ENCODE measurements around the gene MORC2.

MORC2 gene

GRCh38 chr22:30891781-30892180, 76.8 kb downstream of the MORC2 start:
- TF ChIP-seq POLR2AphosphoS5 (IDR thresholded peaks at IDR 0.05; ENCODE audit: borderline replicate concordance, low read depth, low read length) (no peak), FOXP2 (optimal IDR thresholded peaks at IDR 0.05; ENCODE audit: control extremely low read depth, extremely low read length, insufficient read depth) (no peak)

DNA sequence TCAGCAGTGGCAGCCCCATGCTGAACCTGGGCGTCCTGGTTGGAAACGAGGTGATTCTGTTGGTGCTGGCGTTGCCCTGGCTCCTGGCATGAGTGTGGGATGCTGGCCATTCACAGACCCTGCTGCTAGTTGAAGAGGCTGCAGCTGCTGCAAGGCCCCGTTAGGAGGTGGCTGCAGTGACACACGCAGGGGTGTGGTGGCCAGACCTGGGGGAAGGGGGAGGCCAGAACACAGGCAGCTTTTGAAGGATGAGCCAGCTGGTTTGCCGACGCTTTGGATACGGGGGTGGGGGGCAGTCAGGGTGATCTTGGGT, 77.2 kb downstream of the MORC2 start:
- H3K4me3 ChIP-seq, result no peak overlapping the region
- H3K9me3 ChIP-seq (ENCODE audit: low read depth, low read length), result no peaks in the 10 kb centered on the region
- no peak overlapping the region for H3K27ac ChIP-seq
- H3K36me3 ChIP-seq (ENCODE audit: insufficient read depth, low read length), result no peaks in the 10 kb centered on the region
- DNase-seq (ENCODE audit: low read depth, low spot score), result no peak
- no peak overlapping the region for H3K9ac ChIP-seq (ENCODE audit: insufficient read length)
- TF ChIP-seq EZH2 (IDR thresholded peaks at IDR 0.05) (no peak), FOXP2 (optimal IDR thresholded peaks at IDR 0.05; ENCODE audit: control extremely low read depth, extremely low read length, insufficient read depth) (no peak), POLR2AphosphoS5 (IDR thresholded peaks at IDR 0.05; ENCODE audit: borderline replicate concordance, low read depth, low read length) (no peak)

More at GRCh38 chr22:30891781-30892180, 76.8 kb downstream of the MORC2 start:
- DNase-seq (ENCODE audit: low read depth, low spot score), result no peak
- Histone ChIP-seq H3K36me3 (ENCODE audit: insufficient read depth, low read length) (no peaks in the 10 kb centered on the region), H3K4me3 (no peak overlapping the region), H3K27ac (no peak overlapping the region), H3K9ac (ENCODE audit: insufficient read length) (no peak overlapping the region), H3K9me3 (ENCODE audit: low read depth, low read length) (no peaks in the 10 kb centered on the region)

DNA sequence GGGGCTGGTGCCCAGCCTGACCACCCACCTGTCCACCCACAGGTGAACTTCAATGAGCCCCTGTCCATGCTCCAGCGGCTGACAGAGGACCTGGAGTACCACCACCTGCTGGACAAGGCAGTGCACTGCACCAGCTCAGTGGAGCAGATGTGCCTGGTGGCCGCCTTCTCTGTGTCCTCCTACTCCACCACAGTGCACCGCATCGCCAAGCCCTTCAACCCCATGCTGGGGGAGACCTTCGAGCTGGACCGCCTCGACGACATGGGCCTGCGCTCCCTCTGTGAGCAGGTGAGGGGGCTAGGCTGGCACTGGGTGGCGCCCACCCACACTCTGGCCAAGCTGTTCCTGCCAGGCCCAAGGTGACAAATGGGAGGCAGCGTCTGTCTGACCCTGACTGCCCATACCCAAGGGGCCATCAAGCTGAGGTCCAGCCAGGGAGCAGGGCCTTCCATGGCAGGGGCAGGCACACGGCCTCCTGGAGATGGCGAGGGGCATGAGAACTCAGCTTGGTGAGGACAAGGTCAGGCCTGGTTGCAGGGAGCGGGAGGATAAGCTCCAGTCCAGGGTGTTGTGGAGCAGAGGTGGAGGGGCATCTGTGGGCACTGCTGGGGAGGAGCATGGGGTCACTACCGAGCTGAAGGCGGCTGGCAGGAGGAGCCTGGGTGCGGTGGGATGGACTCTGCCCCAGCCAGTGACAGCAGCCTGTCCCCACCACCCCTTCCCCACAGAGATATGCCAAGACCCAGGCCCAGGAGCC, 77.7 kb downstream of the MORC2 start:
- TF ChIP-seq EZH2 (IDR thresholded peaks at IDR 0.05) (no peak), FOXP2 (optimal IDR thresholded peaks at IDR 0.05; ENCODE audit: control extremely low read depth, extremely low read length, insufficient read depth) (no peak), POLR2AphosphoS5 (IDR thresholded peaks at IDR 0.05; ENCODE audit: borderline replicate concordance, low read depth, low read length) (no peak)

DNA sequence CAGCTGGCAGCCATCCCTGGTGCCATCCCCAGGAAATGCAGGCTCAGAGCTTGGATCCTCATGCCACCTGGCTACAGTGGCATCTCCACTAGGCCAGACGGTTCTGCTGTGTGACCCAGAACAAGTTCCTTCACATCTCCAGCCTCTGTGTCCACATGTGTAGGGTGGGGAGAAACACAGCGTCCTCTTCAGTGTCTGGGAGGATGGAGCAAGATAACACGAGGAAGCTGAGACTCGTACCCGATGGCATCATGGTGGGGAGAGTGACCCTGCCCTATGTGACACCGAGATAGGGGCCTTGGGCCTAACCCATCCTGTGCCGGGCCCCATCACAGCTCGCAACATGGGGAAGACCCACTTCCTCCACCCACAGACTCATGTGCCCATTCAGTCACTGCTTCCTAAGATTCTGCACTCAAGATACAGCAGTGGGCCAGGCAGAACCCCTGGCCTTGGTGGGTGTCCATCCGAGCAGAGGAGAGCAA, 78.5 kb downstream of the MORC2 start:
- Histone ChIP-seq H3K9ac (ENCODE audit: insufficient read length) (no peak overlapping the region), H3K27ac (no peak overlapping the region), H3K36me3 (ENCODE audit: insufficient read depth, low read length) (no peaks in the 10 kb centered on the region), H3K4me3 (no peak overlapping the region), H3K9me3 (ENCODE audit: low read depth, low read length) (no peaks in the 10 kb centered on the region)
- no peak for DNase-seq (ENCODE audit: low read depth, low spot score)
- TF ChIP-seq FOXP2 (optimal IDR thresholded peaks at IDR 0.05; ENCODE audit: control extremely low read depth, extremely low read length, insufficient read depth), result no peak
- TF ChIP-seq POLR2AphosphoS5 (IDR thresholded peaks at IDR 0.05; ENCODE audit: borderline replicate concordance, low read depth, low read length), result no peak
- no peak for TF ChIP-seq EZH2 (IDR thresholded peaks at IDR 0.05)

More for the DNA sequence above, 77.7 kb downstream of the MORC2 start:
- H3K4me3 ChIP-seq, result no peak overlapping the region
- H3K36me3 ChIP-seq (ENCODE audit: insufficient read depth, low read length), result no peaks in the 10 kb centered on the region
- no peak overlapping the region for H3K9ac ChIP-seq (ENCODE audit: insufficient read length)
- H3K27ac ChIP-seq, result no peak overlapping the region
- no peaks in the 10 kb centered on the region for H3K9me3 ChIP-seq (ENCODE audit: low read depth, low read length)
- DNase-seq (ENCODE audit: low read depth, low spot score), result no peak

GRCh38 chr22:30889268-30889995, 79.1 kb downstream of the MORC2 start:
- H3K9me3 ChIP-seq (ENCODE audit: low read depth, low read length), result no peaks in the 10 kb centered on the region
- no peaks in the 10 kb centered on the region for H3K36me3 ChIP-seq (ENCODE audit: insufficient read depth, low read length)

GRCh38 chr22:30887861-30888260, 80.7 kb downstream of the MORC2 start:
- Histone ChIP-seq H3K4me3 (no peak overlapping the region), H3K9me3 (ENCODE audit: low read depth, low read length) (no peaks in the 10 kb centered on the region), H3K9ac (ENCODE audit: insufficient read length) (no peak overlapping the region), H3K27ac (no peak overlapping the region), H3K36me3 (ENCODE audit: insufficient read depth, low read length) (no peaks in the 10 kb centered on the region)
- no peak for TF ChIP-seq EZH2 (IDR thresholded peaks at IDR 0.05)
- no peak for TF ChIP-seq POLR2AphosphoS5 (IDR thresholded peaks at IDR 0.05; ENCODE audit: borderline replicate concordance, low read depth, low read length)
- no peak for TF ChIP-seq FOXP2 (optimal IDR thresholded peaks at IDR 0.05; ENCODE audit: control extremely low read depth, extremely low read length, insufficient read depth)
- DNase-seq (ENCODE audit: low read depth, low spot score), result no peak

More at GRCh38 chr22:30889268-30889995, 79.1 kb downstream of the MORC2 start:
- TF ChIP-seq FOXP2 (optimal IDR thresholded peaks at IDR 0.05; ENCODE audit: control extremely low read depth, extremely low read length, insufficient read depth), result no peak
- TF ChIP-seq POLR2AphosphoS5 (IDR thresholded peaks at IDR 0.05; ENCODE audit: borderline replicate concordance, low read depth, low read length), result no peak
- TF ChIP-seq EZH2 (IDR thresholded peaks at IDR 0.05), result no peak
- no peak overlapping the region for H3K9ac ChIP-seq (ENCODE audit: insufficient read length)
- no peak overlapping the region for H3K4me3 ChIP-seq
- H3K27ac ChIP-seq, result no peak overlapping the region
- DNase-seq (ENCODE audit: low read depth, low spot score), result no peak

DNA sequence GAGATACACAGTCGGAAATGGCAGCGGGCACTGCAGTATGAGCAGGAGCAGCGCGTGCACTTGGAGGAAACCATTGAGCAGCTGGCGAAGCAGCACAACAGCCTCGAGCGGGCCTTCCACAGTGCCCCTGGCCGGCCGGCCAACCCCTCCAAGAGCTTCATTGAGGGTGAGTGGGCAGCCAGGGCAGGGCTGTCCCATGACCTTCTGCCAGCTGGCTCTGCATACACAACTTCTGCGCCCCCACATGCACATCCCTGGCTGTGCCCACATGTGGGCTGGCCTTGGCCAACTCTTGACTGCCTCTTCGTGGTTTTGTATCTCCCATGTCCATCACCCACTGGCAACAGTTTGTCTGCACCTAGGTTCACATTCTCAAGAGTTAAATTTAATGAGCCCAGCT, 81.1 kb downstream of the MORC2 start:
- no peak overlapping the region for H3K27ac ChIP-seq
- DNase-seq (ENCODE audit: low read depth, low spot score), result no peak
- no peaks in the 10 kb centered on the region for H3K36me3 ChIP-seq (ENCODE audit: insufficient read depth, low read length)

GRCh38 chr22:30885591-30885990, 83.0 kb downstream of the MORC2 start:
- TF ChIP-seq EZH2 (IDR thresholded peaks at IDR 0.05) (no peak), FOXP2 (optimal IDR thresholded peaks at IDR 0.05; ENCODE audit: control extremely low read depth, extremely low read length, insufficient read depth) (no peak), POLR2AphosphoS5 (IDR thresholded peaks at IDR 0.05; ENCODE audit: borderline replicate concordance, low read depth, low read length) (no peak)
- Histone ChIP-seq H3K9me3 (ENCODE audit: low read depth, low read length) (no peaks in the 10 kb centered on the region), H3K4me3 (no peak overlapping the region), H3K36me3 (ENCODE audit: insufficient read depth, low read length) (no peaks in the 10 kb centered on the region), H3K9ac (ENCODE audit: insufficient read length) (no peak overlapping the region), H3K27ac (no peak overlapping the region)
- no peak for DNase-seq (ENCODE audit: low read depth, low spot score)

More for the DNA sequence above, 81.1 kb downstream of the MORC2 start:
- no peaks in the 10 kb centered on the region for H3K9me3 ChIP-seq (ENCODE audit: low read depth, low read length)
- TF ChIP-seq EZH2 (IDR thresholded peaks at IDR 0.05) (no peak), FOXP2 (optimal IDR thresholded peaks at IDR 0.05; ENCODE audit: control extremely low read depth, extremely low read length, insufficient read depth) (no peak), POLR2AphosphoS5 (IDR thresholded peaks at IDR 0.05; ENCODE audit: borderline replicate concordance, low read depth, low read length) (no peak)
- no peak overlapping the region for H3K4me3 ChIP-seq
- no peak overlapping the region for H3K9ac ChIP-seq (ENCODE audit: insufficient read length)

Data from SK-N-MC (cell line).